Mesodermal cell (in vitro differentiated cells): ENCODE data around the gene PDLIM5.

Source experiments
- H3K27ac ChIP-seq: 2 replicates; pipeline ENCODE4 v1.7.0; 2013; ENCODE audit warnings: mild to moderate bottlenecking, low read depth, low read length, moderate library complexity; ENCODE audit not compliant: severe bottlenecking
- H3K36me3 ChIP-seq: 2 replicates; pipeline ENCODE4 v1.7.1; 2013; ENCODE audit warnings: mild to moderate bottlenecking, low read length, moderate library complexity; ENCODE audit not compliant: control insufficient read depth, insufficient read depth
- H3K4me1 ChIP-seq: one replicate; pipeline ENCODE4 v1.7.1; 2013; ENCODE audit warnings: mild to moderate bottlenecking, low read length; ENCODE audit not compliant: insufficient read depth, control insufficient read depth, poor library complexity, severe bottlenecking
- H3K4me3 ChIP-seq: 2 replicates; pipeline ENCODE4 v1.7.0; 2013; ENCODE audit warnings: low read length, control low read depth, mild to moderate bottlenecking; ENCODE audit not compliant: insufficient read depth, poor library complexity, severe bottlenecking; ENCODE audit errors: extremely low read depth
- H3K9me3 ChIP-seq: 2 replicates; pipeline ENCODE4 v1.7.1; 2013; ENCODE audit warnings: mild to moderate bottlenecking, low read length, moderate library complexity; ENCODE audit not compliant: control insufficient read depth
- WGBS, 2 experiments: methylation state at CpG; one replicate each; pipeline ENCODE4 v1.1.5; 2013; ENCODE audit warnings: missing lambda C conversion rate in 2 of 2; ENCODE audit not compliant: insufficient coverage in 2 of 2; 5-methylcytosine and 5-hydroxymethylcytosine counted together

Gene PDLIM5

GRCh38 chr4:94575652-94576051, 123.9 kb downstream of the PDLIM5 start:
- Histone ChIP-seq H3K4me3 (no peak overlapping the region), H3K36me3 (peaks cover 5% of the 10 kb centered on the region), H3K4me1 (peaks cover 3% of the 10 kb centered on the region), H3K9me3 (no peaks in the 10 kb centered on the region), H3K27ac (no peak overlapping the region)
- 84 to 95% methylated on average over 5 to 10 of the region's 10 CpGs for WGBS, 2 experiments

- Histone ChIP-seq H3K9me3 (no peaks in the 10 kb centered on the region), H3K36me3 (peaks cover 8% of the 10 kb centered on the region), H3K4me1 (peaks cover 3% of the 10 kb centered on the region), H3K27ac (no peak overlapping the region), H3K4me3 (no peak overlapping the region)
- WGBS, 2 experiments, result 92 to 100% methylated on average over 1 of the region's 3 CpGs
Observed at GRCh38 chr4:94576210-94576609, 124.5 kb downstream of the PDLIM5 start.

GRCh38 chr4:94577136-94577535, 125.4 kb downstream of the PDLIM5 start:
- Histone ChIP-seq H3K27ac (no peak overlapping the region), H3K4me1 (peaks cover 3% of the 10 kb centered on the region), H3K4me3 (no peak overlapping the region), H3K36me3 (peaks cover 11% of the 10 kb centered on the region), H3K9me3 (no peaks in the 10 kb centered on the region)
- WGBS, 2 experiments, result no CpG with 5 or more reads among the region's 1 CpG

GRCh38 chr4:94578195-94578594, 126.5 kb downstream of the PDLIM5 start:
- H3K9me3 ChIP-seq, result no peaks in the 10 kb centered on the region
- H3K36me3 ChIP-seq, result peaks cover 11% of the 10 kb centered on the region
- no peak overlapping the region for H3K27ac ChIP-seq
- no CpG with 5 or more reads among the region's 2 CpGs for WGBS, 2 experiments
- H3K4me1 ChIP-seq, result peaks cover 3% of the 10 kb centered on the region
- H3K4me3 ChIP-seq, result no peak overlapping the region

- Histone ChIP-seq H3K36me3 (peaks cover 24% of the 10 kb centered on the region), H3K4me1 (no peaks in the 10 kb centered on the region), H3K9me3 (no peaks in the 10 kb centered on the region), H3K4me3 (no peak overlapping the region), H3K27ac (no peak overlapping the region)
- WGBS, 2 experiments, result no CpG with 5 or more reads among the region's 2 CpGs
Observed at GRCh38 chr4:94581766-94582165, 130.0 kb downstream of the PDLIM5 start.

- Histone ChIP-seq H3K4me3 (no peak overlapping the region), H3K9me3 (no peaks in the 10 kb centered on the region), H3K36me3 (peaks cover 27% of the 10 kb centered on the region), H3K4me1 (no peaks in the 10 kb centered on the region), H3K27ac (no peak overlapping the region)
- WGBS, 2 experiments, result 94% methylated on average over 2 of the region's 2 CpGs; no CpG with 5 or more reads in 1 of the 2 experiments
Observed at GRCh38 chr4:94582517-94582916, 130.8 kb downstream of the PDLIM5 start.

- Histone ChIP-seq H3K4me3 (no peak overlapping the region), H3K27ac (no peak overlapping the region), H3K4me1 (no peaks in the 10 kb centered on the region), H3K9me3 (no peaks in the 10 kb centered on the region), H3K36me3 (peaks cover 27% of the 10 kb centered on the region)
- 80 to 97% methylated on average over 2 to 3 of the region's 3 CpGs for WGBS, 2 experiments
Observed at GRCh38 chr4:94583914-94584641, 132.3 kb downstream of the PDLIM5 start.

- H3K4me1 ChIP-seq, result no peaks in the 10 kb centered on the region
- H3K4me3 ChIP-seq, result no peak overlapping the region
- no peak overlapping the region for H3K27ac ChIP-seq
- H3K36me3 ChIP-seq, result peaks cover 51% of the 10 kb centered on the region
- no CpG with 5 or more reads among the region's 1 CpG for WGBS, 2 experiments
- H3K9me3 ChIP-seq, result no peaks in the 10 kb centered on the region
Observed at GRCh38 chr4:94588896-94589693, 137.4 kb downstream of the PDLIM5 start.

GRCh38 chr4:94590493-94590892, 138.8 kb downstream of the PDLIM5 start:
- H3K9me3 ChIP-seq, result no peaks in the 10 kb centered on the region
- peaks cover 49% of the 10 kb centered on the region for H3K36me3 ChIP-seq
- 77 to 83% methylated on average over 1 to 2 of the region's 2 CpGs for WGBS, 2 experiments
- H3K4me3 ChIP-seq, result no peak overlapping the region
- H3K4me1 ChIP-seq, result no peaks in the 10 kb centered on the region
- no peak overlapping the region for H3K27ac ChIP-seq

- Histone ChIP-seq H3K4me1 (no peaks in the 10 kb centered on the region), H3K9me3 (no peaks in the 10 kb centered on the region), H3K36me3 (peaks cover 41% of the 10 kb centered on the region), H3K27ac (no peak overlapping the region), H3K4me3 (no peak overlapping the region)
- 83 to 100% methylated on average over 1 of the region's 2 CpGs for WGBS, 2 experiments
Observed at GRCh38 chr4:94591289-94591688, 139.5 kb downstream of the PDLIM5 start.

GRCh38 chr4:94595013-94595412, 143.3 kb downstream of the PDLIM5 start:
- Histone ChIP-seq H3K27ac (no peak overlapping the region), H3K4me1 (no peaks in the 10 kb centered on the region), H3K9me3 (no peaks in the 10 kb centered on the region), H3K4me3 (no peak overlapping the region), H3K36me3 (peaks cover 53% of the 10 kb centered on the region)
- WGBS, 2 experiments, result no CpG with 5 or more reads among the region's 1 CpG
